Measurements from ENCODE around the gene ELOVL5.
"Not testable (repeated sequence)": the region's sequence is repeated elsewhere in the genome, so short reads cannot be mapped to it uniquely, and the experiment has no call there.

The ELOVL5 gene

DNA sequence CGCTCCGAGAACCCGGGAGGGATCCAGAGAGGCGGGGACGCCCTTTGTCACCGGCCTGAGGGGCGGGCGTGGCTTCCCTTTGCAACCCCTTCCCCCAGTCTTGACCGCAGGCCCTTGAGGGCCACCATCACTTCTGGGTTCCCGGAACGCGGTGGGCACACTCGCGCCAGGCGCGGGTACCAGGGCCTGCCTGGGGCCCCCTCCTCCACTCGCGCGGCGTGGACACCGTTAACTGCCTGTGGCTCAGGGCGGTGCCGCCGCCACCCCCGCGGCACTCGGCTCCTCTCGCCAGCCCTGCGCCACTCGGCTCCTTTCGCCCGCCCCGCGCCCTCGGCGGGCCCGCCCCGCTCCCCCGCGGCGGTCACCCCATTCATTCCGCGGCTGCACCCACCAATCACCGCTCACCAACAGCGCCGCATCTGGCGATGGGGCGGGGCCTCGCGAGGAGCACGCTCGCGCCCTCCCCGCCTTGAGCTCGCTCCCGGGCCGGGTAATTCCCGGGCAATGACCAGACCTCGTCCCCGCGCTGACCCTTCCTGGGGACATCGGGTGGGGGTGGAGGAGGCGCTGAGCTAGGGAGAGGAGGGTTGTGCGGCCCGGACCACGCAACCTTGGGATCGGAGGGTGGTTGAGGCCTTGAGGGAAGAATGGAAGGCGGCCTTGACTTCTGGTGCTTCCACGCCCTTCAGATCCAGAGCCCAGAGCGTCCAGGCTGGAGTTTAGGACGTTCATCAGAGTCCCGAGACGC, 10.5 kb upstream of the ELOVL5 start:
- peak; percentile 87 to 89 for DNase-seq (ENCODE audit: low read depth in 2 of 2)

DNA sequence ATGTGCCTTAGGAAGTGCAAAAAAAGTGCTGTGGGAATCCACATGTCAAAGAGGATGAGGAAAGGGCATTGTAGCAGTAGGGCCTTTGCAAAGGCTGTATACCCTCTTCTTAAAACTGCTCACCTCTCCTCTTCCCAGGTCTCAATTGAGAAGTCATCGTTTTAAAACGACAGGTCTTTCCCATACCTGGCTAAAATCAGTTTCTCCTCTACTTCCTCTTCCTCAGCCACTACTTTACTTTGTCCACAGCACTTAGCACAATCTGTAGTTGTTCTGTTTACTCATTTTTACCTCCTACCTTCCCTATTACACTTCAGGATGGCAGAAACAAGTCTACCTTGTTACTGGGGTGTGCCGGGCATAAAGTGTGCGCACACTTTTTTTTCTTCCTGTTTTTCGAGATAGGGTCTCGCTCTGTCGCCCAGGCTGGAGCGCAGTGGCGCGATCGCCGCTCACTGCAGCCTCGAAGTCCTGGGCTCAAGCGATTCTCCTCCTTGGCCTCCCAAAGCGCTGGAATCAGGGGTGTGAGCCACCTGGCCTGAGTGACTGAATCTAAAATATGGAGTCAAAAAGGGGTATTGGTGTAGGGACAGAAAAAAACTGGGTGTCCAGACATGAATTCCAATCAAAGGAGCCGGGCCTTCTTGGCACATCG, 9.8 kb upstream of the ELOVL5 start:
- no peak for DNase-seq (ENCODE audit: low read depth in 2 of 2)

DNA sequence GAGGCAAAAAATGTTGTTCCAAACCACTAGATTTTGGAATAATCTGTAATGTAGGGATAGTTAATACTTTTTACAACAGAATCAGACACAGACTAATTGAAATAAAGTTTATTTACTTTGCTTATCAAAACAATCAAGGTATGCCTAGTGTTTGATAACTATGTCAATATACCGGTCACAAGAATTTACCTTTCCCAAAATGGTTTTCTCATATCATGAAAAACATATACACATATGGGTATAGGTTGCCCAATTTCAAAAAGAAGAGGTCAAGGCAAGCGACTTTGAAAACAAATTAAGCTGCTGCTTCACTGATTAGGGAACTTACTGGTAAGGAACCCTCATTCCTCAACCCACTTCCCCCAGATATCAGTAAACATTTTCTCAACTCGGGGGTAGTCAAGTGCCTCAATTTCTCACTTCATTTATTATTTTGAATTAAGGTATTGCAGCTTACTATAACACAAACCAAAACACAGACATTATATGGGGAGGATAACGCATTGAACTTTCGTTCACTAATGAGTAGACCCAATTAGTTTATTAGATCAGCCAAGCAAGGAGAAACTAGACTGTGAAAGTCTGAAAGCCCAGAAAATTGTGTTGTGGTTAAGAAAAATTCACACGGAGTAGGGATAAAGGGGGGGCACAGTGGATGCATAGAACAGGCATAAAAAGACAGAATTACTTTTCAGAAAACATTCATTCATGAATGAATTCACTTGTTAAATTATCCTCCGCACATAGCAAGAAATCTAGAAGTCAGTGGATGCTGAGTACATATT, 9.0 kb upstream of the ELOVL5 start:
- DNase-seq (ENCODE audit: low read depth in 2 of 2): no peak

DNA sequence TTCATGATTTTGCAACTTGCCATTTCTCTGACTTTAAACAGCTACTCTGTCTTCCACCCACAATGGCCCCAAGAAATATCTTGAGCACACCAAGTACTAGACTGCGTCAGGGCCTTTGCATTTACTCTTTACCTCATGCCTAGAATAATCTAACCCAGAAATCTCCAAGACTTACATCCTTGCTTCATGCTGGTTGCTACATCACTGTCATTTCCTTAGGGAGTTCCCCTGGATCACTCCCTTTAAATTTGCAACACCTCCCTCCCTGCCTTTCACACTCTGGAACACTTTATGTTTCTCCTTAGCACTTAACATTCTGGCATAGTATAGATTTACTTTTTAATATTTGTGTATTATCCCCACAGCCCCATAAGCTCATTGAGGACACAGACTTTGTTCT, 4.9 kb upstream of the ELOVL5 start:
- no peak for DNase-seq (ENCODE audit: low read depth in 2 of 2)

DNA sequence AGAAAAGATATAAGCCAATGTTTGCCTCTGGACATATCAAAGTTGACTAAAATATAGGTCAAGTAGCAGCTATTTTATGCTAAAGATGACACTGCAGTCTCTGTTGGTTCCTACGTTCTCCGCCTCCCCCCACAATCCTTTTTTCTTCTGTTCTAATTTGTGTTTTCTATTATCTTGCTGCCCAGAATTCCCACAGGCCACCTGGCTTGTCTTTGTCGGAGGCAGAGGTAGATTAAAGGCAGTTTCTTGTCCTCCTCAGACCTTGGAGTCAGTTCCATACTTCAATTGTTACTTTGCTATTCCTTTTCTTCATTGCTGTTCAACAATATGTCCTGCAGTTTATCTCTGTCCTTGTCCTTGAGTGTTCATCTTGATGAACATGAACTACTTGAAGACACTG, 3.6 kb upstream of the ELOVL5 start:
- no peak for DNase-seq (ENCODE audit: low read depth in 2 of 2)

DNA sequence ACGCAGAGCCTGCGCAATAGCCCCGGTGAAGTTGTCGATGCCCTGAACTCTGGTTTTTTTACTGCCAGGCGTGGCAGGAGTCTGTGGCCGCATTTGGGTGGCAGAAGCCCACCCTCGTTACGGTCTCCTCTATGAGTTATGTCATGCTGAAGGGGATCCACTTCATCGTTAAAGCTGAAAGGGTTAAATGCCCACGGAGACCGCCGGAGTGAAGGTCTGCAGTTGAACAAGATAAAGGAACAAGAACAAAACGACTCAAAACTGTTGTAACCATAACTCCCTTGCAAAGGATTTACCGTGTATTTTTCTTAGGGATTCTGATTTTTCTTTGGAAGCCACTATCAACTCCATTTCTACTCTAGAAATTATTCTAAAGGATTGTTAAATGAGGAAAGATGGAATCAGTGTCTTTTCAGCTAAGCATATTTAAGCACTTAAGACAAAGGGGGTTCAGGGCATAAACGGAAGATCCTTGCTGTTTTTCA, 501 bp upstream of the ELOVL5 start:
- DNase-seq (ENCODE audit: low read depth in 2 of 2): no peak

DNA sequence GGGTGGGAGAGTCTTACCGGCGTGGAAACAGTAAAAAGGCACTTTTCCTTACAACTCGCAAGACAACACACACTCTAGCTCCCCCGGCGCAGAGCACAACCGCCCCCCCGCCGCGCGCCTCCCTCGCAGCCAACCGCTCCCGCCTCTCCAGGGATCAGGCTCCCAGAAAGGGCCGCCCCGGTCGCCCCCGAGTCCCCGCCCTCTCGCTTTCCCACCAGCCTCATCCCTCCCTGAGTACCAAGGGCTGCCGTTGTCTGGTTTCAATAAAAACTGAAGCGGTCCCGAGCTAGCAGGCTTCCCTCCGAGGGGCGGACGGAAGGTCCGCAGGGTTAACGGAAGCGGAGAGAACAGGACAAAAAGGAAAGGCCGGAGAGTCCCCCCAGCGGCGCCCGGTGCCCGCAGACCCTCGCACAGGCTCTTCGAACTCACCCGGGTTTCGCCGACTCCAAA, 804 bp downstream of the ELOVL5 start:
- peak in 1 of 2 donors; percentile 30 for DNase-seq (ENCODE audit: low read depth in 2 of 2)

DNA sequence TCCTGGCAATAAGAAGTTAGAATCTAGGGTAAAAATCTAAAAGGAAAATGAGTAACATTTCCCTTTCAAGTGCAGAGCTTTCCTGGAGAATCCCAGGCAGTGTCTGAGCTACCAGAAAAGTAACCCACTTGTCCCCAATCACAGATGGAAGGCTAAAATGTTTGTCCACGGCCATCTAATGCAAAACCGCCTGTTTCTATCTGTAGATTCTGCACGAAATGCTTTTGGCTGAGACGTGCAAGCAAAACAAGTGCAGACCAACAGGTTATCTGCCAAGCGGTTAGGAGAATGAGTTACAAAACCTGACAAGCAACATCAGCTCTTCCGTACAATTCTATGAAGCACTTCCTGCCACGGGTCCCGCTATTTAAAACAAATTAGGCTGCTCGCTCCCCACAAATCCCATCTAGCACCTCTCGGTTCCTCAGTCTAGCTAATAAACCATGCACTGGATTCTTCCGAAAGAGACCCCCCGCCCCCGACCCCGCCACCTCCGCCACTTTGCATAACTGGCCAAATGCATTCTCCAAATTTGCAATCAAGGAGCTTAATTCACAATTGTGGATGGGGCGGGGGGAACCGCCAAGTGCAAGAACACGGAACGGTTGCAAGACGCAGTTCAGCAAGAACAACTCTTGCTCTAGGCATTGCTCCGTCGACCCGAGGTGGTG, 1.4 kb downstream of the ELOVL5 start:
- no peak for DNase-seq (ENCODE audit: low read depth in 2 of 2)

DNA sequence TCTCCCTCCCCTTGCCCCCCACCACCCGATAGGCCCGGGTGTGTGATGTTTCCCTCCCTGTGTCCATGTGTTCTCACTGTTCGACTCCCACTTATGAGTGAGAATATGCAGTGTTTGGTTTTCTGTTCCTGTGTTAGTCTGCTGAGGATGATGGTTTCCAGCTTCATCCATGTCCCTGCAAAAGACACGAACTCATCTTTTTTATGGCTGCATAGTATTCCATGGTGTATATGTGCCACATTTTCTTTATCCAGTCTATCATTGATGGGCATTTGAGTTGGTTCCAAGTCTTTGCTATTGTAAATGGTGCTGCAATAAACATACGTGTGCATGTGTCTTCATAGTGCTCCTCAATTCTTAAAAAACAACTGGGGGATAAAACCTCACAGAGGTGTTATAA, 2.7 kb downstream of the ELOVL5 start:
- not testable (repeated sequence) for DNase-seq (ENCODE audit: low read depth in 2 of 2)

DNA sequence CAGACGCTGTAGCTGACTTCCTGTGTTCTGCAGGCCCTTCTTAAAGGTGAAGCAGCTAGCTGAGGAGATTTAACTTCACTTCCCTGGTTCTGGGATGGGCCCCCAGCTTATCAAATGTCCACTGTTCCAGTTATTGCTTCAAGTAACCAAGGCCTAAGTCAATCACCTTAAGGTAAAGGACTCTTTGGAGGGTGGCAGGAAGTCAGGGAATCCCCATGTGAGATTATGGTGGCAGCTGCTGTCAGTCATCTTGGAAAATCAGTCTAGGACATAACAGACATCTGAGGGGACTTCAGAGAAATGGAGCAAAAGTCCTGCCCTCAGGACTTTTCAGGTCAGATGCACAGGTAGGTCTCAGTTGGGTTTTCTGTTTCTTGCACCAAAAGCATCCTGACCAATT, 3.8 kb downstream of the ELOVL5 start:
- DNase-seq (ENCODE audit: low read depth in 2 of 2): no peak

DNA sequence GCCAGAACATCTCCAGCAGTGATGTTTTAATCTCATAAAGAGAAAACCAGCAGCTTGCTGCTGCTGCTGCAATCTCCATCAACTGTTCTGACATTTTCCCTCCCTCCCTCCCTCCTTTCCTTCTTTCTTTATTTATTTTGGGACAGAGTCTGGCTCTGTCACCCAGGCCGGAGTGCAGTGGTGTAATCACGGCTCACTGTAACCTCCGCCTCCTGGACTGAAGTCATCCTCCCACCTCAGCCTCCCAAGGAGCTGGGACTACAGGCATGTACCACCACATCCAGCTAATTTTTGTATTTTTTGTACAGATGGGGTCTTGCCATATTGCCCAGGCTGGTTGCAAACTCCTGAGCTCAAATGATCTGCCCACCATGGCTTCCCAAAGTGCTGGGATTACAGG, 5.7 kb downstream of the ELOVL5 start:
- DNase-seq (ENCODE audit: low read depth in 2 of 2): no peak

DNA sequence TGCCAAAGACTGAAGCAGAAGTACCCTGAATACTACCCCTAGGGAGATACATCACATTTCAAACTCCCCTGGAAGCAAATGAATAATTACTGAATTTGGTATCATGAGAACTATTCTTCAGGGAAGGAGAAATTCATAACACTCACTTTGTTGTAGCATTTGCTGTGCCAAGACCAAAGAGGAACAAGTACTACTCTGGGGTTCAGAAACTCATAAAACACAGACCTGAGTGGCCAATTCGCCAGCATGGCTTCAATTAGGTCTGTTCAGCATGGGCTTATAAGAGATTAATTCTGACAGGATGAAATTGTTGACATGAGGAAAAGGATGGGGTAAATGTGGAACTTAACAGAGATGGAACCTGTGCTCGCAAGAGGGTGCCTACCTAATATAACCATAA, 6.5 kb downstream of the ELOVL5 start:
- DNase-seq (ENCODE audit: low read depth in 2 of 2): no peak

DNA sequence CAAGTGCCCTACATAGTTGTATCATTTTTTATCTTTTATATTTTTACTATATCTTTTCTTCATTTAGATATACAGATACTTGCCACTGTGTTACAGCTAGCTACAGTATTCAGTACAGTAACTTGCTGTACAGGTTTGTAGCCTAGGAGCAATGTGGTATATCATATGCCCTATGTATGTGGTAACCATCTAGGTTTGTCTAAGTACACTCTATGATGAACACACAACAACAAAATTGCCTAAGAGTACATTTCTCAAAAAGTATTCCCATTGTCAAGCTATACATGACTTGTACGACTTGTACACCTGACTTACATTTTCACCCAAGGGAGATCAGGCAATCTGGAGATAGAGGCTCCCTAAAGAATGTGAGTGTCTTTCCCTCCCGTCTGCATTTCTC, 8.2 kb downstream of the ELOVL5 start:
- DNase-seq (ENCODE audit: low read depth in 2 of 2): no peak

DNA sequence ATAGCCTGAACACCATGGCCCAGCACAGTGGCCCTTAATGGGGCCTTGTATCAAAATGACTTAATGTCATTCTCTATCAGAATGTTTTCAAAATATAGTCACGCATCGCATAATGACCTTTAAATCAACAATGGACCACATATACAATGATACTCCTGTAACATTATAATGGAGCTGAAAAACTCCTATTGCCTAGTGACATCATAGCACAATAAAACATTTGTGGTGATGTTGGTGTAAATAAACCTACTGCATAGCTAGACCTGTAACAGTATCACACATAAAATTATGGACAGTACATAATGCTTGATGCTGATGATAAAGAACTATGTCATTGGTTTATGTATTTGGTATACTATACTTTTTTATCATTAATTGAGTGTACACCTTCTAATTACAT, 9.3 kb downstream of the ELOVL5 start:
- no peak for DNase-seq (ENCODE audit: low read depth in 2 of 2)

DNA sequence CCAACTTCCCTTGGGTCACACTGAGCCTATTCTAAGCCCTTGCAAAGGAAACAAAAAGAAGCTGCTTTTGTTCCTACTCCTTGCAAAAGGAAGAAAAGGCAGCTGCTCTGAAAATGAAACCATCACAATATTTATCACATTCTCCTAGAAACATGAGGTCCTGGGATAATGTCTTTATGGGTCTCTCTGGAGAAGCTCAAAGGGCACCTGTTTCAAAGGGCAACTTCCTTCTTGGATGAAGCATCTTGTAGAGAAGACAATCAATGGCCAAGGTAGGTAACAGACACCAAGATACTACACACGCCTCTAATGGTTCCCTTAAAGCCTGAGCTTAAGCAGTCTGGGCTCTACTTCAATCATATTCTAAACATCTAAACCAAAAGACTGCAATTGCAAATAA, 10.4 kb downstream of the ELOVL5 start:
- DNase-seq (ENCODE audit: low read depth in 2 of 2): no peak

DNA sequence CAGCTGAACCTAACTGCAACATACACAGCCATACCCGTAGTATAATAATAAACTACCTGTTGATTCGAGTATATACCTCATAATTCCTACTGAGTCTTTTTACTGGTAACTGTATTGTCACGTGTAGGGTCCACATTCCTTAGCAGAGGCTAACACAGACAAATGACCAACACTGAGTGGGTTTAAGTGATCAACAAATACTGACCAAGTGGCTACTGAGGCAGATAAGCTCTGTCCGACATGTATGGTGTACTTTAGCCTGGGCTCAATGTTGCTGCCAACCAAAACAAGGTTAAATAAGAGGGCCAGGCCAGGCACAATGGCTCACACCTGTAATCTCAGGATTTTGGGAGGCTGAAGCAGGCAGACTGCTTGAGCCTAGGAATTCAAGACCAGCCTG, 12.7 kb downstream of the ELOVL5 start:
- DNase-seq (ENCODE audit: low read depth in 2 of 2): no peak

DNA sequence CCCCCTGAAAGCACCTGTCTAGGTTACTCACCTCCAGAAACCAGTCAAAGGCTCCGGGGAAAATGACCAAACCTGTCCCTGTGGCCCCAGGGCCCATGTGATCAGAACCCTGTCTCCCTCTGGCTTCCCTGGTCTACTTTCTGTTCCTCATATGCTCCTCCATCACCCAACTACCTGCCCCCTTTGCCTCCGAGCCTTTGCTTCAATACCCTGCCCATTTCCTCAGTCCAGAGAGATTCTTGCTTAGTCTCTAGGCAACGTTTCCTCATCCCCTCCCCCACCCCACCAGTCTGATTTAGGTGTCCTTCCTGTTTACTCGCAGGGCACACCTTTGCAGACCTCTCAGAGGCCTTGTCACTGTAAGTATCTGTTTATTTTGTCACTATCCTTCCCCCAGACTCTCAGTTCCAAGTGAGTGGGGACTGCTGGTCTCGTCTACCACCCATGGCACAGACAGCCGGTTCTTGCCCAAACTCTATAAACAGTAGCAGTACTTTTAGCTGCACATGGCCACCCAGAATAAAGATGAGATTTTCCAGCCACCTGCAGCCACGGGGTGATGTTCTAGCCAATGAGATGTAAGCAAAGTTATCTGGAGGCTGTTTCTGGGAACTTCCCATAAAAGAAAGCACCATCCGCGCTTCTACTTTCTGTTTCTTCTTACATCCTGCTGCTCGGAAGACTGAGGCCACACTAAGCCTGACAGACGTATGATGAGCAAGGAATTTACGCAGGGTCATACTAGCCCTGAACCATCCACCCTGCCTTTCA, 13.3 kb downstream of the ELOVL5 start:
- DNase-seq (ENCODE audit: low read depth in 2 of 2): peak; percentile 30

DNA sequence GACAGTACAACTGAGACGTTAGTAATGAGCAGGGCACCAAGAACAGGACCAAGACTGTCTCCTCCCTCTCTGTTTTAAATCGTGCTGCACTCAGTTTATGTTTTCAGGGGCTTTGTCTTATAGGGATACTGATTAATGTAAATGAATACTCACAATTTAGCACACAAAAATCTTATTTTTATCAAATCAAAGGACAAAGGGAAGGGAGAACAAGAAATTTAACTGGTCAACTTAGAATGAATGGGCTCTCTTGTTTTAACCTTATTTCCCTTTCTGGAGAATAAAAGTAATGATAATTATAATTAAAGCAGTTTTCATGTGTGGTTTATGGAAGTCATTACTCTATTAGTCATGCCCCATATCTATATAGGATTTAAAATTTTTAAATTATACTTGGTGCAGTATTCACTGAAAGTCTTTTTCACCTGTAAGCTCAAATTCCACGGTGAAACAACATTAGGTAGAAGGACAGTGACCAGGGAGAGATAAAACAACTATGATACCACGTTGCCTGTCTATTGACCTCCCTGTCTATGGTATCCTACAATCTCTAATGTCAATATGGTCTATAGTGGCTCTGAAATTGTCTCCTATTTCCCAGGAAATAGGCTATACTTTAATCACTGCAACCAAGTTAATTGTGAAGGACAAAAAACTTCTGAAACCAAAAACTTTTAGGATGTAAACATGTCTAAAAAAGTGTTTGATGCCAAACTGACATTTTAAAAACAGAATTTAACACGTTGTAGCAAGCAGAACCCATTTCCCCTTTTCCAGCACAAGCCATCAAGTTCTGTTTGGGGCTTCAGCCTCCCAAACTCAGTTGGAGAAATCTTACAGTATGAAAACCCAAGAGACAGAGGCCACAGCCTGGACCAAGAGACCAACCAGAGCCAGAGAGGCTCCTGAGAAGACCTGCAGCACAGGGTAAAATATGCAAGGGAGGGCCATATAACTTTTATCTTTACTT, 15.0 kb downstream of the ELOVL5 start:
- no peak for DNase-seq (ENCODE audit: low read depth in 2 of 2)

DNA sequence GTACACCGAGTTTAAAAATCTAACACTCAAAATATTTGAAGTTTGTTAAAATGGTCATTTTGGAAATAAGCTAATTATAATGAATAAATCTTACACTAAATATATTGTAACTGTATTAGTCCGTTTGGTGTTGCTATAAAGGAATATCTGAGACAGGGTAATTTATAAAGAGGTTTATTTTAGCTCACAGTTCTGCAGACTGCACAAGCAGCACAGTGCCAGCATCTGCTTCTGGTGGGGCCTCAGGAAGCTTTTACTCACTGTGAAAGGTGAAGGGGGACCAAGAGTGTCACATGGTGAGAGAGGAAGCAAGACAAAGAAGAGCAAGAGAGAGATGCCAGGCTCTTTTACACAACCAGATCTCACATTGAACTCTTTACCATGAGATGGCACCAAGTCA, 17.1 kb downstream of the ELOVL5 start:
- no peak for DNase-seq (ENCODE audit: low read depth in 2 of 2)

DNA sequence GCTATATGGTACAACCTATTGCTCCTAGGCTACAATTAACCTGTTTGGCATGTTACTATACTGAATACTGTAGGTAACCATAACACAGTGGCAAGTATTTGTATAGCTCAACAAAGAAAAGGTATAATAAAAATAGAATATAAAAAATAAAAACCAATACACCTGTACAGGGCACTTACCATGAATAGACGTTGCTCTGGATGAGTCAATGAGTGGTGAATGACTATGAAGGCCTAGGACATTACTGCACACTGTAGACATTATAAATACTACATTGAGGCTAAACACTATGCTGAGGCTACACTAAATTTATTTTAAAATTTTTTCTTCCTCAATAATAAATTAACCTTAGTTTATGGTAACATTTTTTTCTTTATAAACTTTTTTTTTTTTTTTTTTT, 18.6 kb downstream of the ELOVL5 start:
- no peak for DNase-seq (ENCODE audit: low read depth in 2 of 2)
